Measurements from ENCODE around the gene FAM131A.

FAM131A gene

DNA sequence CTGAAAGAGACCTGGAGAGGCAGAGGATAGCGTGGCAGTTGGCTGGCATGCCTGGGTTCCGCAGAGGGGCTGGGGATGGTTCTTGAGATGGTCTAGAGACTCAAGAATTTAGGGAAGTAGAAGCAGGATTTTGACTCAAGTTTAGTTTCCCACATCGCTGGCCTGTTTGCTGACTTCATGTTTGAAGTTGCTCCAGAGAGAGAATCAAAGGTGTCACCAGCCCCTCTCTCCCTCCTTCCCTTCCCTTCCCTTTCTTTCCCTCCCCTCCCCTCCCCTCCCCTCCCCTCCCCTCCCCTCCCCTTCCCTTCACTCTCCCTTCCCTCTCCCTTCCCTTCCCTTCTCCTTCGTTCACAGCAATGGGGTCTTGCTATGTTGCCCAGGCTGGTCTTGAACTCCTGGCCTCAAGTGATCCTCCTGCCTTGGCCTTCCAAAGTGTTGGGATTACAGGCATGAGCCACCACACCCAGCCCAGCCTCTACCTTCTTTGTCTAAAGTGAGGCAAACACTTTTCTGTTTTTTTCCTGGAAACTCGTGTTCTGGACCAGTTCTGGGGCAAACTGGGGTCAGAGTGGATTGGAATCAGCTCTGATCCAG, 52.6 kb downstream of the FAM131A start:
- no peak overlapping the region for H3K4me3 ChIP-seq (ENCODE audit: insufficient read length, low read depth)
- H3K9ac ChIP-seq (ENCODE audit: insufficient read length, low read depth) = no peak overlapping the region
- no peaks in the 10 kb centered on the region for H3K27me3 ChIP-seq (ENCODE audit: insufficient read depth, insufficient read length)
- no peak for DNase-seq (ENCODE audit: low read depth, low spot score)
- TF ChIP-seq YY1 (IDR thresholded peaks at IDR 0.05; ENCODE audit: insufficient read depth, insufficient read length) (no peak), ZNF274 (IDR thresholded peaks at IDR 0.05; ENCODE audit: low read depth, low read length) (no peak), SUZ12 (IDR thresholded peaks at IDR 0.05; ENCODE audit: extremely low read depth, insufficient read depth, insufficient read length) (no peak)
- peaks cover 3% of the 10 kb centered on the region for H3K4me1 ChIP-seq (ENCODE audit: insufficient read depth, insufficient read length)
- H3K9me3 ChIP-seq (ENCODE audit: insufficient read depth, low read length) = no peaks in the 10 kb centered on the region
- H3K36me3 ChIP-seq (ENCODE audit: insufficient read depth, insufficient read length, low read length) = no peaks in the 10 kb centered on the region

DNA sequence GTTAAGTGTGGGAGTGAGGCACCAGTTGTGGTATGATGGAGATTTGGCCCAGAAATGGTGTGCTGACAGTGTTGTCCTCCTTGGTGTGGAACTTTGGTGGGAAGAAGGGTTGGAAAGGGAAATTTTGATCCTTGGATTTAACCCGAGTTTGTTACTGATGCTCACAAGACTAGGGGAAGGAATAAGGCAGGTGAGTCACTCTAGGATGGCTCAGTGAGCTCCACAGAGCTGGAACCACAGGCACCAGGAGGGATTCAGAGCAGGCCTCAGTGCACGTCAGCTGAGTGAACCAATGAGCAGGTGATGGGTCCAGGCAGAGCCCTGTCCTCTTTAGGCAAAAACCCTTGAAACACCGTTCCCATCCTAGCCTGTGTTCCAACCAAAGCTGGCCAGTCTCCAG, 53.9 kb downstream of the FAM131A start:
- no peak for DNase-seq (ENCODE audit: low read depth, low spot score)
- Histone ChIP-seq H3K9ac (ENCODE audit: insufficient read length, low read depth) (no peak overlapping the region), H3K9me3 (ENCODE audit: insufficient read depth, low read length) (no peaks in the 10 kb centered on the region), H3K27me3 (ENCODE audit: insufficient read depth, insufficient read length) (no peaks in the 10 kb centered on the region), H3K36me3 (ENCODE audit: insufficient read depth, insufficient read length, low read length) (no peaks in the 10 kb centered on the region), H3K4me1 (ENCODE audit: insufficient read depth, insufficient read length) (peaks cover 3% of the 10 kb centered on the region), H3K4me3 (ENCODE audit: insufficient read length, low read depth) (no peak overlapping the region)
- TF ChIP-seq ZNF274 (IDR thresholded peaks at IDR 0.05; ENCODE audit: low read depth, low read length) (no peak), SUZ12 (IDR thresholded peaks at IDR 0.05; ENCODE audit: extremely low read depth, insufficient read depth, insufficient read length) (no peak), YY1 (IDR thresholded peaks at IDR 0.05; ENCODE audit: insufficient read depth, insufficient read length) (no peak)

DNA sequence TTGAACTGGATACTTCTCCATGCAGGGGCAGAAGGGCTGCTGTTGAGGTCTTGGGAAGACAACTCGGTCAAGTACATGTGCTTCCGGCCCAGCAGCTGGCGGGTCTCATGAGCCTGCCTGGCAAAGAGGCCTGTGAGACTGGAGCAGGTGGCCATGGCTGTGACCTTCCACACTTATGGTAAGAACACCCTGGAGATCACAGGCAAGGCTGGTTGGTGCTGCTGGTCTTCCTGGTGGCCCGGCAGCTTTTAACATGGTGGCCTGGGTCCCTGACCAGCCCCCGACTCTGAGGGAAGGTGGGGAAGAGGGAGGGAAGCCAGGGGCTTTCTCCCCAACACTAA, 57.9 kb downstream of the FAM131A start:
- no peak for DNase-seq (ENCODE audit: low read depth, low spot score)
- TF ChIP-seq YY1 (IDR thresholded peaks at IDR 0.05; ENCODE audit: insufficient read depth, insufficient read length) (no peak), ZNF274 (IDR thresholded peaks at IDR 0.05; ENCODE audit: low read depth, low read length) (no peak), SUZ12 (IDR thresholded peaks at IDR 0.05; ENCODE audit: extremely low read depth, insufficient read depth, insufficient read length) (no peak)
- no peak overlapping the region for H3K9ac ChIP-seq (ENCODE audit: insufficient read length, low read depth)
- H3K27me3 ChIP-seq (ENCODE audit: insufficient read depth, insufficient read length) = no peaks in the 10 kb centered on the region
- no peaks in the 10 kb centered on the region for H3K4me1 ChIP-seq (ENCODE audit: insufficient read depth, insufficient read length)
- no peaks in the 10 kb centered on the region for H3K9me3 ChIP-seq (ENCODE audit: insufficient read depth, low read length)
- H3K36me3 ChIP-seq (ENCODE audit: insufficient read depth, insufficient read length, low read length) = no peaks in the 10 kb centered on the region
- no peak overlapping the region for H3K4me3 ChIP-seq (ENCODE audit: insufficient read length, low read depth)

All from NT2/D1 (cell line).